HCT116 (cell line): Measurements from ENCODE around the gene DNAJC16. TPM values are rescaled to one million over a fixed set of nuclear protein-coding genes. Genes with fewer than 3 reads are reported as not detected.
"Not testable (repeated sequence)": the region's sequence is repeated elsewhere in the genome, so short reads cannot be mapped to it uniquely, and the experiment has no call there.

Source experiments
- ATAC-seq: fragments of 200-7000 bp; cut with Tn5 transposase; 2 replicates; pipeline ENCODE4 v1.9.1; 2020; ENCODE audit warnings: mild to moderate bottlenecking, moderate library complexity
- BruUV-seq: library from RNA; stranded (reverse); fragments of 400-500 nt; replicated peaks from 2 replicates; lab custom pipeline; 2021; lab: Mats Ljungman, UMichigan
- CTCF ChIA-PET: fragments of 300-600 bp; sonication (Branson Sonifier 250); formaldehyde crosslinking; loops from one replicate; lab custom pipeline; 2021; ENCODE audit warnings: antibody characterized with exemption; lab: Charles Lee
- POLR2A ChIA-PET: fragments of 300-600, 350-600 bp; sonication (Branson Sonifier 250); formaldehyde crosslinking; loops from one replicate; lab custom pipeline; 2021; ENCODE audit warnings: antibody characterized with exemption; lab: Charles Lee
- RAD21 ChIA-PET, 2 experiments: fragments of 300-600 bp; sonication (Branson Sonifier 250); formaldehyde crosslinking; loops; one replicate each; lab custom pipeline; 2023; ENCODE audit warnings: low total read pairs in 2 of 2; ENCODE audit not compliant: uncharacterized antibody in 2 of 2, unreplicated experiment in 2 of 2, low non-redundant PET in 1 of 2; lab: Charles Lee
- DNase-seq: peaks from one replicate; pipeline ENCODE4 v3.0.0-alpha.2; 2010; ENCODE audit warnings: low read depth, low spot score
- H2AFZ ChIP-seq: fragments of 200-600 bp; shearing (Covaris generic), sonication (generic); 2 replicates; pipeline ENCODE4 v1.6.1; 2017; ENCODE audit warnings: low read depth, mixed run types, mixed read lengths, antibody characterized with exemption, low read length; ENCODE audit not compliant: poor library complexity, severe bottlenecking
- H3K27ac ChIP-seq: 2 replicates; pipeline ENCODE4 v1.5.1; 2012; ENCODE audit warnings: low read depth, low read length
- H3K27me3 ChIP-seq: fragments of 200-600 bp; sonication (generic); 2 replicates; pipeline ENCODE4 v1.6.1; 2016; ENCODE audit warnings: mixed run types, low read length, mixed read lengths; ENCODE audit not compliant: insufficient read depth
- H3K36me3 ChIP-seq, 2 experiments: fragments of 200-500 bp in 1 of 2; fragments of 200-600 bp in 1 of 2; sonication (Bioruptor generic) in 1 of 2; sonication (generic) in 1 of 2; 2 replicates each; pipeline versions ENCODE4 v1.5.1 to v1.6.1; 2014 to 2016; ENCODE audit warnings: low read length in 2 of 2, inconsistent platforms in 1 of 2, mixed read lengths in 1 of 2, mixed run types in 1 of 2; ENCODE audit not compliant: insufficient read depth in 2 of 2, control insufficient read depth in 1 of 2
- H3K4me1 ChIP-seq, 2 experiments: fragments of 200-600 bp in 1 of 2; sonication (generic) in 1 of 2; 2 replicates each; pipeline versions ENCODE4 v1.5.1 to v1.6.1; 2012 to 2017; ENCODE audit warnings: low read length in 2 of 2, inconsistent platforms in 1 of 2, mild to moderate bottlenecking in 1 of 2, mixed read lengths in 1 of 2, mixed run types in 1 of 2, moderate library complexity in 1 of 2; ENCODE audit not compliant: insufficient read depth in 2 of 2, control insufficient read depth in 1 of 2
- H3K4me2 ChIP-seq: fragments of 200-600 bp; sonication (generic); 2 replicates; pipeline ENCODE4 v1.6.1; 2017; ENCODE audit warnings: mixed run types, low read length, mixed read lengths
- H3K4me3 ChIP-seq, 2 experiments: fragments of 200-600 bp in 1 of 2; sonication (generic) in 1 of 2; replicated peaks in 1 of 2; 2 replicates each; pipeline ENCODE4 v1.5.1; 2011 to 2016; ENCODE audit warnings: low read length in 2 of 2, control low read depth in 1 of 2, low read depth in 1 of 2, mild to moderate bottlenecking in 1 of 2, mixed read lengths in 1 of 2, mixed run types in 1 of 2
- H3K79me2 ChIP-seq: fragments of 200-600 bp; sonication (generic); 2 replicates; pipeline ENCODE4 v1.6.1; 2017; ENCODE audit warnings: mild to moderate bottlenecking, mixed run types, low read length, moderate library complexity, mixed read lengths; ENCODE audit not compliant: insufficient read depth
- H3K9ac ChIP-seq: fragments of 200-600 bp; sonication (generic); 2 replicates; pipeline ENCODE4 v1.6.1; 2016; ENCODE audit warnings: low read length, mixed read lengths
- H3K9me2 ChIP-seq: fragments of 200-600 bp; sonication (generic), shearing (Covaris generic); 2 replicates; pipeline ENCODE4 v1.6.1; 2017; ENCODE audit warnings: mixed run types, mild to moderate bottlenecking, moderate library complexity; ENCODE audit not compliant: insufficient read depth
- H3K9me3 ChIP-seq, 2 experiments: fragments of 200-500 bp in 1 of 2; fragments of 200-600 bp in 1 of 2; sonication (Bioruptor generic) in 1 of 2; sonication (generic) in 1 of 2; 2 replicates each; pipeline ENCODE4 v1.6.1; 2014 to 2017; ENCODE audit warnings: low read length in 2 of 2, mixed read lengths in 2 of 2, inconsistent platforms in 1 of 2, low read depth in 1 of 2, mild to moderate bottlenecking in 1 of 2, mixed run types in 1 of 2, moderate library complexity in 1 of 2; ENCODE audit not compliant: control insufficient read depth in 1 of 2, insufficient read depth in 1 of 2
- H4K20me1 ChIP-seq: fragments of 200-600 bp; sonication (generic), shearing (Covaris generic); 2 replicates; pipeline ENCODE4 v1.6.1; 2017; ENCODE audit warnings: mixed run types, mild to moderate bottlenecking, moderate library complexity; ENCODE audit not compliant: insufficient read depth
- CEBPB ChIP-seq: IDR thresholded peaks from 2 replicates; pipeline ENCODE4 v1.6.1; 2012; ENCODE audit warnings: low read depth
- EGR1 ChIP-seq: IDR thresholded peaks from 2 replicates; pipeline ENCODE4 v1.6.1; 2012; ENCODE audit warnings: low read depth
- ELF1 ChIP-seq: IDR thresholded peaks from 2 replicates; pipeline ENCODE4 v1.6.1; 2012; ENCODE audit warnings: low read depth, borderline replicate concordance
- EZH2 ChIP-seq: fragments of 200-600 bp; sonication (generic); IDR thresholded peaks from 2 replicates; pipeline ENCODE4 v1.6.1; 2017; ENCODE audit warnings: antibody characterized with exemption, mixed run types
- EZH2phosphoT487 ChIP-seq: fragments of 200-600 bp; IDR thresholded peaks from 2 replicates; pipeline ENCODE4 v1.6.1; 2018; ENCODE audit warnings: antibody characterized with exemption, borderline replicate concordance
- POLR2A ChIP-seq: IDR thresholded peaks from 2 replicates; pipeline ENCODE4 v1.7.0; 2011; ENCODE audit warnings: borderline replicate concordance; ENCODE audit not compliant: insufficient read depth, insufficient read length; ENCODE audit errors: extremely low read depth
- POLR2AphosphoS5 ChIP-seq: IDR thresholded peaks from 2 replicates; pipeline ENCODE4 v1.6.1; 2011; ENCODE audit warnings: mild to moderate bottlenecking, low read depth, low read length, moderate library complexity
- RAD21 ChIP-seq: IDR thresholded peaks from 2 replicates; pipeline ENCODE4 v1.6.1; 2012; ENCODE audit warnings: low read depth, mild to moderate bottlenecking
- SP1 ChIP-seq: IDR thresholded peaks from 2 replicates; pipeline ENCODE4 v1.6.1; 2012; ENCODE audit warnings: low read depth
- TCF7L2 ChIP-seq: IDR thresholded peaks from 2 replicates; pipeline ENCODE4 v1.7.0; 2011; ENCODE audit warnings: borderline replicate concordance, inconsistent platforms; ENCODE audit not compliant: insufficient read depth, insufficient read length; ENCODE audit errors: extremely low read depth
- YY1 ChIP-seq: IDR thresholded peaks from 2 replicates; pipeline ENCODE4 v1.6.1; 2011; ENCODE audit warnings: low read length, low read depth, moderate library complexity, mild to moderate bottlenecking; ENCODE audit not compliant: insufficient replicate concordance; ENCODE audit errors: extremely low read depth
- ZBTB33 ChIP-seq: IDR thresholded peaks from 2 replicates; pipeline ENCODE4 v1.6.1; 2011; ENCODE audit warnings: mild to moderate bottlenecking, low read length, moderate library complexity; ENCODE audit not compliant: insufficient replicate concordance; ENCODE audit errors: extremely low read depth
- ZFX ChIP-seq: fragments of 450-650 bp; IDR thresholded peaks from 2 replicates; pipeline ENCODE4 v1.6.1; 2017
- ZNF274 ChIP-seq: fragments of 200-500 bp; sonication (Bioruptor generic); IDR thresholded peaks from 2 replicates; pipeline ENCODE4 v1.6.1; 2014; ENCODE audit warnings: mild to moderate bottlenecking, low read depth, low read length, inconsistent platforms
- intact Hi-C: fragments of 100-400 bp; cut with micrococcal nuclease; formaldehyde crosslinking; loops from 2 replicates; pipeline ENCODE4 v1.10.0; 2022
- total RNA-seq: library from RNA; stranded (reverse); gene quantifications from one replicate; pipeline ENCODE4 v1.2.1, GENCODE V29; 2021; ENCODE audit not compliant: unreplicated experiment
- TF ChIP-seq, protein P1 (sequence below): IDR thresholded peaks from 2 replicates; pipeline ENCODE4 v1.6.1; 2012; ENCODE audit warnings: low read depth
- TF ChIP-seq, protein P2 (sequence below): IDR thresholded peaks from 2 replicates; pipeline ENCODE4 v1.6.1; 2012
- TF ChIP-seq, protein P3 (sequence below): IDR thresholded peaks from 2 replicates; pipeline ENCODE4 v1.6.1; 2012

DNAJC16 gene
- total RNA-seq, 1 experiment from 2014 or later = 20.6 TPM

GRCh38 chr1:15513919-15514318 is 12.7 kb upstream of the DNAJC16 start:
- POLR2A ChIA-PET = no interaction called here
- ATAC-seq = no peak
- CTCF ChIA-PET = no interaction called here

DNA sequence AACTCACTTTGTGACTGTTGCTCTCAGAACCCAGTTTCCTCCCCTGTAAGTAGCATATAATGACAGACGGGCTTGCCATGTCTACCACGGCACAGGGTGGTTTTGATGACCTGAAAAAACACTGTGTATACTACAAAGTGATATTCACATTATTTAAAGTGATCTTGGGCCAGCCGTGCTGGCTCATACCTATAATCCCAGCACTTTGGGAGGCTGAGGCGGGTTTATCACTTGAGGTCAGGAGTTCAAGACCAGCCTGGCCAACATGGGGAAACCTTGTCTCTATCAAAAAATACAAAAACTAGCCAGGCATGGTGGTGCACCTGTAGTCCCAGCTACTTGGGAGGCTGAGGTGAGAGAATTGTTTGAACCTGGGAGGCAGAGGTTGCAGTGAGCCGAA is 12.1 kb upstream of the DNAJC16 start:
- H3K79me2 ChIP-seq, H3K9me2 ChIP-seq, CTCF ChIA-PET, DNase-seq, intact Hi-C loops, H2AFZ ChIP-seq, RAD21 ChIA-PET, H3K4me3 ChIP-seq, H3K27ac ChIP-seq, BruUV-seq, H3K36me3 ChIP-seq, ATAC-seq, H3K27me3 ChIP-seq, H4K20me1 ChIP-seq, H3K4me1 ChIP-seq, H3K9ac ChIP-seq, H3K9me3 ChIP-seq, POLR2A ChIA-PET, H3K4me2 ChIP-seq: not testable (repeated sequence)

More at GRCh38 chr1:15513919-15514318, 12.7 kb upstream of the DNAJC16 start:
- H3K9me2 ChIP-seq = no peaks in the 10 kb centered on the region
- DNase-seq = no peak
- no peaks in the 10 kb centered on the region for H3K79me2 ChIP-seq
- no peak for TF ChIP-seq ZBTB33
- TF ChIP-seq EZH2 = no peak
- TF ChIP-seq SP1 = no peak
- no peak for TF ChIP-seq POLR2A
- no peak for TF ChIP-seq YY1
- no peak for TF ChIP-seq EGR1
- TF ChIP-seq, protein P1, sequence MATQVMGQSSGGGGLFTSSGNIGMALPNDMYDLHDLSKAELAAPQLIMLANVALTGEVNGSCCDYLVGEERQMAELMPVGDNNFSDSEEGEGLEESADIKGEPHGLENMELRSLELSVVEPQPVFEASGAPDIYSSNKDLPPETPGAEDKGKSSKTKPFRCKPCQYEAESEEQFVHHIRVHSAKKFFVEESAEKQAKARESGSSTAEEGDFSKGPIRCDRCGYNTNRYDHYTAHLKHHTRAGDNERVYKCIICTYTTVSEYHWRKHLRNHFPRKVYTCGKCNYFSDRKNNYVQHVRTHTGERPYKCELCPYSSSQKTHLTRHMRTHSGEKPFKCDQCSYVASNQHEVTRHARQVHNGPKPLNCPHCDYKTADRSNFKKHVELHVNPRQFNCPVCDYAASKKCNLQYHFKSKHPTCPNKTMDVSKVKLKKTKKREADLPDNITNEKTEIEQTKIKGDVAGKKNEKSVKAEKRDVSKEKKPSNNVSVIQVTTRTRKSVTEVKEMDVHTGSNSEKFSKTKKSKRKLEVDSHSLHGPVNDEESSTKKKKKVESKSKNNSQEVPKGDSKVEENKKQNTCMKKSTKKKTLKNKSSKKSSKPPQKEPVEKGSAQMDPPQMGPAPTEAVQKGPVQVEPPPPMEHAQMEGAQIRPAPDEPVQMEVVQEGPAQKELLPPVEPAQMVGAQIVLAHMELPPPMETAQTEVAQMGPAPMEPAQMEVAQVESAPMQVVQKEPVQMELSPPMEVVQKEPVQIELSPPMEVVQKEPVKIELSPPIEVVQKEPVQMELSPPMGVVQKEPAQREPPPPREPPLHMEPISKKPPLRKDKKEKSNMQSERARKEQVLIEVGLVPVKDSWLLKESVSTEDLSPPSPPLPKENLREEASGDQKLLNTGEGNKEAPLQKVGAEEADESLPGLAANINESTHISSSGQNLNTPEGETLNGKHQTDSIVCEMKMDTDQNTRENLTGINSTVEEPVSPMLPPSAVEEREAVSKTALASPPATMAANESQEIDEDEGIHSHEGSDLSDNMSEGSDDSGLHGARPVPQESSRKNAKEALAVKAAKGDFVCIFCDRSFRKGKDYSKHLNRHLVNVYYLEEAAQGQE = no peak
- no peak for TF ChIP-seq CEBPB
- TF ChIP-seq, protein P2, sequence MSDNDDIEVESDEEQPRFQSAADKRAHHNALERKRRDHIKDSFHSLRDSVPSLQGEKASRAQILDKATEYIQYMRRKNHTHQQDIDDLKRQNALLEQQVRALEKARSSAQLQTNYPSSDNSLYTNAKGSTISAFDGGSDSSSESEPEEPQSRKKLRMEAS = no peak
- TF ChIP-seq EZH2phosphoT487 = no peak
- TF ChIP-seq, protein P3, sequence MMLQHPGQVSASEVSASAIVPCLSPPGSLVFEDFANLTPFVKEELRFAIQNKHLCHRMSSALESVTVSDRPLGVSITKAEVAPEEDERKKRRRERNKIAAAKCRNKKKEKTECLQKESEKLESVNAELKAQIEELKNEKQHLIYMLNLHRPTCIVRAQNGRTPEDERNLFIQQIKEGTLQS = no peak
- no peak for TF ChIP-seq ELF1
- no peak for TF ChIP-seq TCF7L2
- no peak for TF ChIP-seq RAD21
- TF ChIP-seq ZNF274 = no peak
- TF ChIP-seq POLR2AphosphoS5 = no peak
- TF ChIP-seq ZFX = no peak
- H4K20me1 ChIP-seq = no peaks in the 10 kb centered on the region
- H3K27ac ChIP-seq = no peak overlapping the region
- H3K4me2 ChIP-seq = no peak overlapping the region
- H3K9me3 ChIP-seq = no peaks in the 10 kb centered on the region
- H2AFZ ChIP-seq = no peak overlapping the region
- intact Hi-C loops = no loop called here
- no peak overlapping the region for H3K4me3 ChIP-seq
- no peaks in the 10 kb centered on the region for H3K4me1 ChIP-seq
- RAD21 ChIA-PET = no interaction called here
- no peaks in the 10 kb centered on the region for H3K27me3 ChIP-seq
- no TSS peak for BruUV-seq
- no peak overlapping the region for H3K9ac ChIP-seq
- peaks cover 2 to 5% of the 10 kb centered on the region in 2 experiments; a peak in 1 of 4 replicates for H3K36me3 ChIP-seq
